SU-DHL-6 (cell line): Measurements from ENCODE around the gene SLC43A2.

Experiments used
- H2AFZ ChIP-seq: fragments of 200-600 bp; sonication (generic); 2 replicates; pipeline ENCODE4 v1.6.1; 2014; ENCODE audit warnings: low read depth, mild to moderate bottlenecking, moderate library complexity, mixed read lengths, antibody characterized with exemption, low read length; ENCODE audit not compliant: severe bottlenecking
- H3F3A ChIP-seq: fragments of 200-600 bp; shearing (Covaris generic); 2 replicates; pipeline ENCODE4 v1.6.0; 2016; ENCODE audit warnings: antibody characterized with exemption, mild to moderate bottlenecking; ENCODE audit not compliant: insufficient read depth
- H3K27ac ChIP-seq: fragments of 200-600 bp; sonication (generic); 2 replicates; pipeline ENCODE4 v1.5.1; 2016; ENCODE audit warnings: low read depth, mild to moderate bottlenecking, low read length, moderate library complexity, mixed read lengths
- H3K27me3 ChIP-seq: fragments of 200-600 bp; sonication (generic), shearing (Covaris generic); 2 replicates; pipeline ENCODE4 v1.6.0; 2014; ENCODE audit warnings: mild to moderate bottlenecking, low read length
- H3K36me3 ChIP-seq: fragments of 200-600 bp; sonication (generic); 2 replicates; pipeline ENCODE4 v1.6.1; 2014; ENCODE audit warnings: mild to moderate bottlenecking, low read length, mixed read lengths
- H3K4me2 ChIP-seq: fragments of 300-600, 200-600 bp; shearing (Covaris generic), sonication (generic); 2 replicates; pipeline ENCODE4 v1.6.0; 2014; ENCODE audit warnings: low read length, low read depth, mild to moderate bottlenecking; ENCODE audit not compliant: poor library complexity, severe bottlenecking
- H3K4me3 ChIP-seq: fragments of 200-600 bp; sonication (generic); 2 replicates; pipeline ENCODE4 v1.5.1; 2014; ENCODE audit warnings: antibody characterized with exemption, low read length, mild to moderate bottlenecking, mixed read lengths; ENCODE audit not compliant: insufficient read depth, poor library complexity, severe bottlenecking
- H3K79me2 ChIP-seq: fragments of 200-600 bp; sonication (generic); 2 replicates; pipeline ENCODE4 v1.6.1; 2014; ENCODE audit warnings: mild to moderate bottlenecking, low read length, moderate library complexity; ENCODE audit not compliant: insufficient read depth
- H3K9ac ChIP-seq: fragments of 200-600 bp; sonication (generic); 2 replicates; pipeline ENCODE4 v1.7.0; 2014; ENCODE audit warnings: mild to moderate bottlenecking, low read length
- H3K9me2 ChIP-seq: fragments of 200-600 bp; sonication (generic); replicated peaks from 2 replicates; pipeline ENCODE4 v1.6.1; 2014; ENCODE audit warnings: low read length; ENCODE audit not compliant: insufficient read depth
- H3K9me3 ChIP-seq: fragments of 200-600 bp; sonication (generic); 2 replicates; pipeline ENCODE4 v1.6.1; 2014; ENCODE audit warnings: low read length, mixed read lengths; ENCODE audit not compliant: insufficient read depth
- H4K20me1 ChIP-seq: fragments of 200-600 bp; sonication (generic); 2 replicates; pipeline ENCODE4 v1.6.1; 2014; ENCODE audit warnings: low read depth, mild to moderate bottlenecking, antibody characterized with exemption, low read length, moderate library complexity, mixed read lengths
- CTCF ChIP-seq: fragments of 200-600 bp; sonication (generic); IDR thresholded peaks from one replicate; pipeline ENCODE4 v1.5.1; 2017; ENCODE audit warnings: antibody characterized with exemption, mild to moderate bottlenecking, low read length, moderate library complexity; ENCODE audit not compliant: insufficient read depth, poor library complexity, severe bottlenecking
- EZH2phosphoT487 ChIP-seq: fragments of 200-600 bp; sonication (generic), shearing (Covaris generic); conservative IDR thresholded peaks from 2 replicates; pipeline ENCODE4 v1.6.1; 2018; ENCODE audit warnings: mild to moderate bottlenecking, antibody characterized with exemption, low read length, moderate library complexity, mixed read lengths

The SLC43A2 gene

GRCh38 chr17:1646199-1646875 is 17.7 kb upstream of the SLC43A2 start:
- Histone ChIP-seq H3K79me2 (no peaks in the 10 kb centered on the region), H3K9me2 (no peaks in the 10 kb centered on the region), H3K27me3 (no peaks in the 10 kb centered on the region), H3K4me3 (no peak overlapping the region), H4K20me1 (no peaks in the 10 kb centered on the region), H3K9me3 (no peaks in the 10 kb centered on the region), H3K27ac (no peak overlapping the region), H3K36me3 (no peaks in the 10 kb centered on the region), H3K4me2 (no peak overlapping the region), H3K9ac (no peak overlapping the region), H3F3A (peaks cover 15% of the 10 kb centered on the region; the same call in 1 of the 2 replicates), H2AFZ (no peak overlapping the region)
- TF ChIP-seq CTCF (no peak), EZH2phosphoT487 (no peak)

- Histone ChIP-seq H4K20me1 (no peaks in the 10 kb centered on the region), H3K9me2 (no peaks in the 10 kb centered on the region), H2AFZ (no peak within 1 kb of the TSS), H3K27ac (no peak within 1 kb of the TSS), H3K9me3 (no peaks in the 10 kb centered on the region), H3F3A (peaks cover 7% of the 10 kb centered on the region; the same call in 1 of the 2 replicates), H3K4me2 (no peak within 1 kb of the TSS), H3K9ac (no peak within 1 kb of the TSS), H3K79me2 (no peaks in the 10 kb centered on the region), H3K36me3 (no peaks in the 10 kb centered on the region), H3K4me3 (no peak within 1 kb of the TSS), H3K27me3 (no peaks in the 10 kb centered on the region)
- TF ChIP-seq EZH2phosphoT487: no peak
Observed at GRCh38 chr17:1645207-1646171, 16.9 kb upstream of the SLC43A2 start, which contains the start of gene SCARF1. TSS of gene SCARF1 (minus strand) at chr17:1645732. CDS start at chr17:1645697, 35 bp downstream.

- Histone ChIP-seq H4K20me1 (no peaks in the 10 kb centered on the region), H3K9me3 (no peaks in the 10 kb centered on the region), H3K36me3 (no peaks in the 10 kb centered on the region), H3K79me2 (no peaks in the 10 kb centered on the region), H2AFZ (no peak overlapping the region), H3K4me3 (no peak overlapping the region), H3K4me2 (no peak overlapping the region), H3K9me2 (no peaks in the 10 kb centered on the region), H3F3A (no peaks in the 10 kb centered on the region), H3K27me3 (no peaks in the 10 kb centered on the region), H3K9ac (no peak overlapping the region), H3K27ac (no peak overlapping the region)
- TF ChIP-seq CTCF: no peak
- no peak for TF ChIP-seq EZH2phosphoT487
Observed at GRCh38 chr17:1644493-1645206, 16.0 kb upstream of the SLC43A2 start.
